GM23338 (cell line): ENCODE data around the gene RSPH1. TPM values are rescaled to one million over a fixed set of nuclear protein-coding genes. Genes with fewer than 3 reads are reported as not detected.

Experiments
- ATAC-seq: fragments of 200-7000 bp; cut with Tn5 transposase; 3 replicates; pipeline ENCODE4 v1.9.1; 2020
- DNase-seq: peaks from one replicate; pipeline ENCODE4 v3.0.0-alpha.2; 2015; ENCODE audit warnings: low spot score
- H2AFZ ChIP-seq: fragments of 200-600 bp; sonication (generic); 2 replicates; pipeline ENCODE4 v1.8.0; 2016; ENCODE audit warnings: antibody characterized with exemption, mild to moderate bottlenecking, moderate library complexity
- H3F3A ChIP-seq: fragments of 200-600 bp; sonication (generic); replicated peaks from 2 replicates; pipeline ENCODE4 v1.8.0; 2017; ENCODE audit warnings: antibody characterized with exemption, mixed run types, low read depth
- H3K27ac ChIP-seq: fragments of 200-600 bp; sonication (generic); 2 replicates; pipeline ENCODE4 v1.6.1; 2016; ENCODE audit warnings: low read depth
- H3K27me3 ChIP-seq: fragments of 200-600 bp; sonication (generic); 2 replicates; pipeline ENCODE4 v1.8.0; 2016; ENCODE audit warnings: mild to moderate bottlenecking, mixed run types, moderate library complexity; ENCODE audit not compliant: insufficient read depth
- H3K36me3 ChIP-seq: fragments of 200-600 bp; sonication (generic); 2 replicates; pipeline ENCODE4 v1.8.0; 2016; ENCODE audit warnings: mild to moderate bottlenecking; ENCODE audit not compliant: insufficient read depth
- H3K4me1 ChIP-seq: fragments of 200-600 bp; sonication (generic); 2 replicates; pipeline ENCODE4 v1.8.0; 2016; ENCODE audit warnings: mild to moderate bottlenecking, moderate library complexity; ENCODE audit not compliant: insufficient read depth
- H3K4me2 ChIP-seq: fragments of 200-600 bp; sonication (generic); 2 replicates; pipeline ENCODE4 v1.7.1; 2017; ENCODE audit warnings: mixed run types
- H3K4me3 ChIP-seq: fragments of 200-600 bp; sonication (generic); 2 replicates; pipeline ENCODE4 v1.6.1; 2016; ENCODE audit warnings: mixed run types
- H3K79me2 ChIP-seq: fragments of 200-600 bp; sonication (generic); replicated peaks from 2 replicates; pipeline ENCODE4 v1.8.0; 2017; ENCODE audit warnings: mild to moderate bottlenecking; ENCODE audit not compliant: insufficient read depth
- H3K9me2 ChIP-seq: fragments of 200-600 bp; sonication (generic); 2 replicates; pipeline ENCODE4 v1.8.0; 2017; ENCODE audit not compliant: insufficient read depth
- H4K20me1 ChIP-seq: fragments of 200-600 bp; sonication (generic); replicated peaks from 2 replicates; pipeline ENCODE4 v1.8.0; 2017; ENCODE audit warnings: mild to moderate bottlenecking; ENCODE audit not compliant: insufficient read depth
- H3K27ac Mint-ChIP-seq: 2 replicates; pipeline ENCODE4 v1.8.0; 2020; ENCODE audit warnings: inconsistent platforms, mild to moderate bottlenecking, moderate library complexity, mixed read lengths
- H3K27me3 Mint-ChIP-seq: 3 replicates; pipeline ENCODE4 v1.8.0; 2022; ENCODE audit warnings: low read depth, mild to moderate bottlenecking, moderate library complexity, mixed read lengths, inconsistent platforms; ENCODE audit not compliant: insufficient read depth, poor library complexity
- H3K36me3 Mint-ChIP-seq: 3 replicates; pipeline ENCODE4 v1.8.0; 2021; ENCODE audit warnings: low read depth, mild to moderate bottlenecking, inconsistent platforms, moderate library complexity, mixed read lengths
- H3K4me1 Mint-ChIP-seq: 3 replicates; pipeline ENCODE4 v1.8.0; 2020; ENCODE audit warnings: mild to moderate bottlenecking, inconsistent platforms, mixed read lengths
- H3K4me3 Mint-ChIP-seq: 3 replicates; pipeline ENCODE4 v1.8.0; 2021; ENCODE audit warnings: moderate library complexity, mild to moderate bottlenecking, inconsistent platforms, mixed read lengths
- H3K9me3 Mint-ChIP-seq: 3 replicates; pipeline ENCODE4 v1.8.0; 2020; ENCODE audit warnings: moderate library complexity, mild to moderate bottlenecking, inconsistent platforms, mixed read lengths
- ETS1 ChIP-seq: IDR thresholded peaks from 2 replicates; pipeline ENCODE4 v1.6.1; 2016; ENCODE audit warnings: antibody characterized with exemption
- EZH2 ChIP-seq: fragments of 200-600 bp; sonication (generic); IDR thresholded peaks from one replicate; pipeline ENCODE4 v1.8.0; 2017; ENCODE audit warnings: antibody characterized with exemption, mild to moderate bottlenecking, low read depth; ENCODE audit not compliant: unreplicated experiment
- EZH2phosphoT487 ChIP-seq: fragments of 200-600 bp; sonication (generic); IDR thresholded peaks from one replicate; pipeline ENCODE4 v1.8.1; 2018; ENCODE audit warnings: antibody characterized with exemption; ENCODE audit not compliant: unreplicated experiment
- JUNB ChIP-seq: IDR thresholded peaks from one replicate; pipeline ENCODE4 v1.6.1; 2016; ENCODE audit warnings: antibody characterized with exemption; ENCODE audit not compliant: unreplicated experiment
- POLR2AphosphoS5 ChIP-seq: IDR thresholded peaks from 2 replicates; pipeline ENCODE4 v1.6.1; 2016; ENCODE audit warnings: antibody characterized with exemption, low read depth
- REST ChIP-seq: IDR thresholded peaks from one replicate; pipeline ENCODE4 v1.6.1; 2018; ENCODE audit warnings: antibody characterized with exemption; ENCODE audit not compliant: unreplicated experiment
- STAT1 ChIP-seq: IDR thresholded peaks from one replicate; pipeline ENCODE4 v1.6.1; 2016; ENCODE audit warnings: antibody characterized with exemption; ENCODE audit not compliant: unreplicated experiment
- ZNF114 ChIP-seq: fragments of 250-450 bp; sonication (Bioruptor Pico); IDR thresholded peaks from 2 replicates; pipeline ENCODE4 v1.5.0; 2020; ENCODE audit warnings: mild to moderate bottlenecking, moderate library complexity
- ZNF331 ChIP-seq: fragments of 250-450 bp; sonication (Bioruptor Pico); IDR thresholded peaks from 2 replicates; pipeline ENCODE4 v1.5.0; 2020; ENCODE audit warnings: low read depth, mild to moderate bottlenecking, moderate library complexity
- ZNF462 ChIP-seq: fragments of 250-450 bp; sonication (Bioruptor Pico); IDR thresholded peaks from 2 replicates; pipeline ENCODE4 v1.5.0; 2020; ENCODE audit warnings: mild to moderate bottlenecking, moderate library complexity
- polyA plus RNA-seq: library from polyadenylated mRNA; unstranded; fragments of >200 nt; fragmentation: Nextera tagmentation; extraction: Ambion mirVana; gene quantifications from 2 replicates; pipeline ENCODE4 v1.2.1, GENCODE V29; 2016
- total RNA-seq: library from RNA; depleted of rRNA; stranded (reverse); fragments of >200 nt; shearing (Covaris generic); gene quantifications from 2 replicates; pipeline ENCODE4 v1.2.3, GENCODE V29; 2014
- TF ChIP-seq, protein P1 (sequence below), 2 experiments: fragments of 200-600 bp in 1 of 2; sonication (generic) in 1 of 2; conservative IDR thresholded peaks; 2 replicates each; pipeline versions ENCODE4 v1.5.1 to v1.6.1; 2016 to 2017; ENCODE audit warnings: antibody characterized with exemption in 2 of 2, low read depth in 2 of 2, mild to moderate bottlenecking in 2 of 2, moderate library complexity in 1 of 2

The RSPH1 gene
- total and polyA plus RNA-seq, 2 experiments from 2014 or later = 0.23 TPM; not detected in 1

- Histone ChIP-seq H2AFZ (no peak overlapping the region), H3K79me2 (no peaks in the 10 kb centered on the region), H4K20me1 (no peaks in the 10 kb centered on the region), H3K4me2 (no peak overlapping the region), H3K4me3 (no peak overlapping the region), H3K36me3 (no peaks in the 10 kb centered on the region), H3K4me1 (no peaks in the 10 kb centered on the region), H3F3A (no peaks in the 10 kb centered on the region), H3K27ac (no peak overlapping the region), H3K9me2 (no peaks in the 10 kb centered on the region), H3K27me3 (no peaks in the 10 kb centered on the region)
- 0 out of 3 replicates have a peak, but pooled peaks cover 2% of the 10 kb centered on the region for H3K4me1 Mint-ChIP-seq
- H3K27ac Mint-ChIP-seq = no peak overlapping the region
- no peaks in the 10 kb centered on the region for H3K36me3 Mint-ChIP-seq
- H3K27me3 Mint-ChIP-seq = peaks cover 9% of the 10 kb centered on the region
- no peak for TF ChIP-seq ZNF331 (CRISPR knock-in tag)
- TF ChIP-seq ZNF462 (CRISPR knock-in tag) = no peak
- no peak for TF ChIP-seq EZH2phosphoT487
- TF ChIP-seq EZH2 = no peak
- TF ChIP-seq POLR2AphosphoS5 = no peak
- no peak for TF ChIP-seq JUNB
- no peak for TF ChIP-seq REST
- TF ChIP-seq, protein P1, sequence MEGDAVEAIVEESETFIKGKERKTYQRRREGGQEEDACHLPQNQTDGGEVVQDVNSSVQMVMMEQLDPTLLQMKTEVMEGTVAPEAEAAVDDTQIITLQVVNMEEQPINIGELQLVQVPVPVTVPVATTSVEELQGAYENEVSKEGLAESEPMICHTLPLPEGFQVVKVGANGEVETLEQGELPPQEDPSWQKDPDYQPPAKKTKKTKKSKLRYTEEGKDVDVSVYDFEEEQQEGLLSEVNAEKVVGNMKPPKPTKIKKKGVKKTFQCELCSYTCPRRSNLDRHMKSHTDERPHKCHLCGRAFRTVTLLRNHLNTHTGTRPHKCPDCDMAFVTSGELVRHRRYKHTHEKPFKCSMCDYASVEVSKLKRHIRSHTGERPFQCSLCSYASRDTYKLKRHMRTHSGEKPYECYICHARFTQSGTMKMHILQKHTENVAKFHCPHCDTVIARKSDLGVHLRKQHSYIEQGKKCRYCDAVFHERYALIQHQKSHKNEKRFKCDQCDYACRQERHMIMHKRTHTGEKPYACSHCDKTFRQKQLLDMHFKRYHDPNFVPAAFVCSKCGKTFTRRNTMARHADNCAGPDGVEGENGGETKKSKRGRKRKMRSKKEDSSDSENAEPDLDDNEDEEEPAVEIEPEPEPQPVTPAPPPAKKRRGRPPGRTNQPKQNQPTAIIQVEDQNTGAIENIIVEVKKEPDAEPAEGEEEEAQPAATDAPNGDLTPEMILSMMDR (conservative IDR thresholded peaks at IDR 0.05; ENCODE audit: low read depth in 2 of 2) = no peak
- TF ChIP-seq ETS1 = no peak
- no peak for TF ChIP-seq STAT1
- TF ChIP-seq ZNF114 (CRISPR knock-in tag) = no peak
- H3K9me3 Mint-ChIP-seq = no peaks in the 10 kb centered on the region; the same call in 2 of the 3 replicates
- ATAC-seq = no peak
- no peak for DNase-seq
- no peak overlapping the region for H3K4me3 Mint-ChIP-seq
These were observed 55.7 kb downstream of the RSPH1 start for GRCh38 chr21:42440187-42440792.
